Activated T-helper 1 cell treated with anti-CD3 and anti-CD28 coated beads, Interleukin-12 subunit alpha, Interleukin-12 subunit beta, Interleukin-2, Interleukin-4 antibody, amounts not matched to agents 30 ng/mL and 10 ng/mL and 1 ng/mL, durations not matched to agents 14 hours and 24 hours and 36 hours (primary cell): ENCODE results near the gene TAS2R60. TPM values are rescaled to one million over a fixed set of nuclear protein-coding genes. Genes with fewer than 3 reads are reported as not detected.
"Not testable (repeated sequence)": the region's sequence is repeated elsewhere in the genome, so short reads cannot be mapped to it uniquely, and the experiment has no call there.

ENCODE experiments used
- DNase-seq: peaks from one replicate; pipeline ENCODE4 v3.0.0; 2021; ENCODE audit warnings: low spot score
- H3K27ac Mint-ChIP-seq: one replicate; pipeline ENCODE4 v1.8.0; 2021; ENCODE audit warnings: mild to moderate bottlenecking, mixed read lengths
- H3K27me3 Mint-ChIP-seq: one replicate; pipeline ENCODE4 v1.8.0; 2022; ENCODE audit warnings: mild to moderate bottlenecking, moderate library complexity, mixed read lengths; ENCODE audit not compliant: insufficient read depth
- H3K36me3 Mint-ChIP-seq: one replicate; pipeline ENCODE4 v1.8.0; 2021; ENCODE audit warnings: low read depth, mixed read lengths
- H3K4me1 Mint-ChIP-seq: one replicate; pipeline ENCODE4 v1.8.0; 2021; ENCODE audit warnings: low read depth, mixed read lengths
- H3K4me3 Mint-ChIP-seq: one replicate; pipeline ENCODE4 v1.8.0; 2021; ENCODE audit warnings: mild to moderate bottlenecking, moderate library complexity, mixed read lengths
- H3K9me3 Mint-ChIP-seq: one replicate; pipeline ENCODE4 v1.8.0; 2021; ENCODE audit warnings: mixed read lengths
- intact Hi-C: fragments of 100-400 bp; cut with micrococcal nuclease; formaldehyde crosslinking; loops from one replicate; pipeline ENCODE4 v1.15.1; 2024
- total RNA-seq: library from RNA; stranded (reverse); gene quantifications from 2 replicates; pipeline ENCODE4 v1.2.3, GENCODE V29; 2022

Gene TAS2R60
- total RNA-seq, 1 donor from 2014 or later = not detected

GRCh38 chr7:143455942-143456341, 12.7 kb downstream of the TAS2R60 start:
- DNase-seq = no peak
- intact Hi-C loops = no loop called here
- Mint-ChIP-seq H3K4me3 (no peak overlapping the region), H3K36me3 (no peaks in the 10 kb centered on the region), H3K9me3 (no peaks in the 10 kb centered on the region), H3K27ac (no peak overlapping the region), H3K4me1 (no peaks in the 10 kb centered on the region), H3K27me3 (peaks cover 8% of the 10 kb centered on the region)

DNA sequence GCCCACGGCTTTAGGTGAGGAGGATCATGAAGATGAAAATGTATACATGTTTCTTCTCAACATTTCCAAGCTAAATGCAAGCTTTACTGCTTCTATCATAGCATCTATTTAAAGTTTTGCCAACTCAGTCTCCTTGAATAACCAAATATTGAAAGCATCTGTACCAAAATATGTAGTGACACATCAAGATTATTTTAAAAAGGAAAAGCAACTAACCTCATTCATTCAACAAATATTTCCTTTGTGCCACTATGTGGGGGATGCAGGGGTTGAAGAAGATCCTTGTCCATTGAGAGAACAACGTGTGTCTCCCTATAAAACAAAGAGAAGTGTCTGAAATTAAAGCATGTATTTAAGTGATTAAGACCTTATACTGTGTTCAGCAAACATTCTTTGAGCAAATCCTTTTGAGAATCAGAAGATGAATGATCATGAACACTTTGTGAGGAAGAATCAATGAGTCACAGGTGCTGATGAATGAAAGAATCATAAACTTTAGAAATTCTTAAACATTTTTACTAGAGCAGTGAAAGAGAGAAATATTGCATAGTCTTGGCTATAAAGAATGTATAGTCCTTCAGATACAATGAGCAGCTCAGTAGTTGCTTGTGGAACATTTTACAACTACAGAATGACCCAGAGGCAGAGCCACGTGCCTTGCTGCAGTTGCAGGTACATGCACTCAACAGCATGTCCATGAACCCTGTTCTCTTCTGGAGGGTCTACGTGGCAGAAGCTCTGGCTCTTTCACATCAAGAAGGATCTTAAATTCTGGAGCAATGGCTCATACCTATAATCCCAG, 13.9 kb downstream of the TAS2R60 start:
- no peaks in the 10 kb centered on the region for H3K36me3 Mint-ChIP-seq
- no peak overlapping the region for H3K27ac Mint-ChIP-seq
- DNase-seq = no peak
- intact Hi-C loops = no loop called here
- no peak overlapping the region for H3K4me3 Mint-ChIP-seq
- H3K27me3 Mint-ChIP-seq = peaks cover 8% of the 10 kb centered on the region
- H3K9me3 Mint-ChIP-seq = no peaks in the 10 kb centered on the region
- no peaks in the 10 kb centered on the region for H3K4me1 Mint-ChIP-seq

- no peaks in the 10 kb centered on the region for H3K36me3 Mint-ChIP-seq
- H3K4me1 Mint-ChIP-seq = no peaks in the 10 kb centered on the region
- H3K9me3 Mint-ChIP-seq = no peaks in the 10 kb centered on the region
- no peak overlapping the region for H3K27ac Mint-ChIP-seq
- peaks cover 8% of the 10 kb centered on the region for H3K27me3 Mint-ChIP-seq
- no peak overlapping the region for H3K4me3 Mint-ChIP-seq
- intact Hi-C loops = no loop called here
- DNase-seq = no peak
Measured at GRCh38 chr7:143458263-143458662, 15.0 kb downstream of the TAS2R60 start.

DNA sequence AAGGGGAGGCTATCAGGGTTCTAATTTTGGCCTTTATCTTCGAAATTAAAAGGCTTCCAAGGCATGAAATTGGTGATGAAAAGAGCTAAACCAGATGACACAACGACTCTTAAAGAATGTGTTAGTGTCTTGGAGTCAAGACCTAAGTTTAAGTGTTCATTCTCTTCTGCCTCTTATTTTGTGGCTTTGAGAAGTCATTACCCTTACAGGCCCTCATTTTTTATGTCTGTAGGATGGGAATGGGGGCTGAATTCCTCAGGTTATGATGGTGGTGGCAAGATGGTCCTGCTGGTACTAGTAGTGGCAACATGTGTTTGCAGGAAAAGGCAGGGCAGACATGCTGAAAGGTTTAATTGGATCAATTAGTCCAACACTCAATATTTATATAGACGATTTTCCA, 15.4 kb downstream of the TAS2R60 start:
- Mint-ChIP-seq H3K4me3 (no peak overlapping the region), H3K27me3 (peaks cover 7% of the 10 kb centered on the region), H3K36me3 (no peaks in the 10 kb centered on the region), H3K4me1 (no peaks in the 10 kb centered on the region), H3K27ac (no peak overlapping the region), H3K9me3 (no peaks in the 10 kb centered on the region)
- DNase-seq = no peak
- intact Hi-C loops = no loop called here

DNA sequence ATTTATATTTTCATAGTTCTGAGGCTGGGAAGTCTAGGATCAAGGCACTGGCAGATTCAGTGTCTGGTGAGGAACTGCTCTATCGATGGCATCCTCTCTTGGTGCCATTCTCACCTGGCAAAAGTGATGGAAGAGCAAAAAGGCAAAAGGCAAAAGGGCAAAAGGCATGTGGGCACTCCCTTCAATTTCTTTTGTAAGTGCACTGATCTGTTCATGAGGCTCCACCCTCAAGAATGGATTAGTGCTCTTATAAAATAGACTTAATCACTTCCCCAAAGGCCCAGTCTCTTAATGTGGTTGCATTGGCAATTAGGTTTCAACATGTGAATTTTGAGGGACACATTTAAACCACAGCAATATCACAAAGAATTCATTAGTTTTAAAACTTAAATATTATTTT, 16.1 kb downstream of the TAS2R60 start:
- H3K4me1 Mint-ChIP-seq = no peaks in the 10 kb centered on the region

GRCh38 chr7:143460271-143460979, 17.2 kb downstream of the TAS2R60 start:
- H3K27ac Mint-ChIP-seq = peak overlapping the region; percentile 49
- intact Hi-C loops = no loop called here
- no peak overlapping the region for H3K4me3 Mint-ChIP-seq
- H3K36me3 Mint-ChIP-seq = no peaks in the 10 kb centered on the region
- no peak for DNase-seq
- H3K27me3 Mint-ChIP-seq = no peaks in the 10 kb centered on the region
- H3K9me3 Mint-ChIP-seq = no peaks in the 10 kb centered on the region
- H3K4me1 Mint-ChIP-seq = no peaks in the 10 kb centered on the region

More for the DNA sequence above, 16.1 kb downstream of the TAS2R60 start:
- intact Hi-C loops = no loop called here
- no peak for DNase-seq
- Mint-ChIP-seq H3K27me3 (peaks cover under 1% of the 10 kb centered on the region), H3K27ac (no peak overlapping the region), H3K36me3 (no peaks in the 10 kb centered on the region), H3K9me3 (no peaks in the 10 kb centered on the region), H3K4me3 (no peak overlapping the region)

GRCh38 chr7:143462045-143462444, 18.8 kb downstream of the TAS2R60 start:
- H3K36me3 Mint-ChIP-seq = no peaks in the 10 kb centered on the region
- H3K27ac Mint-ChIP-seq = no peak overlapping the region
- H3K27me3 Mint-ChIP-seq = no peaks in the 10 kb centered on the region
- H3K9me3 Mint-ChIP-seq = no peaks in the 10 kb centered on the region
- intact Hi-C loops = no loop called here
- no peak overlapping the region for H3K4me3 Mint-ChIP-seq
- DNase-seq = no peak
- no peaks in the 10 kb centered on the region for H3K4me1 Mint-ChIP-seq

DNA sequence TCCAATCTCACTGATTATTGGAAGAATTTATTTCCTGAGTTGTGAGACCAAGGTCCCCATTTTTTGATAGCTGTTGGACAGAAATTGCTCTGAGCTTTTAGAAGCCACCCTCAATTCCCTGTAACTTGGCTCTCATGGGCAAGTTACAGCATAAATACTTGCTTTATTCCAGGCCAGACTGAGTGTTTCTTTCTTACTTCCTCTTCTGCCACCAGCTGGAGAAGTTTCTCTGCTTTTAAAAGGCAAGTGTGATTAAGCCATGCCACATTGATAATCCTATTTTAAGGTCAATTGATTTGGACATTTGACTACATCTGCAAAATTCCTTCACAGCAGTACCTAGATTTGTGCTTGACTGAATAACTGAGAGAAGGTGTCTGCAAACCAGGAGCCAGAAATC, 20.3 kb downstream of the TAS2R60 start:
- H3K4me3 Mint-ChIP-seq = no peak overlapping the region
- no peak for DNase-seq
- intact Hi-C loops = no loop called here
- no peak overlapping the region for H3K27ac Mint-ChIP-seq
- H3K4me1 Mint-ChIP-seq = no peaks in the 10 kb centered on the region
- H3K9me3 Mint-ChIP-seq = no peaks in the 10 kb centered on the region
- no peaks in the 10 kb centered on the region for H3K36me3 Mint-ChIP-seq
- no peaks in the 10 kb centered on the region for H3K27me3 Mint-ChIP-seq

DNA sequence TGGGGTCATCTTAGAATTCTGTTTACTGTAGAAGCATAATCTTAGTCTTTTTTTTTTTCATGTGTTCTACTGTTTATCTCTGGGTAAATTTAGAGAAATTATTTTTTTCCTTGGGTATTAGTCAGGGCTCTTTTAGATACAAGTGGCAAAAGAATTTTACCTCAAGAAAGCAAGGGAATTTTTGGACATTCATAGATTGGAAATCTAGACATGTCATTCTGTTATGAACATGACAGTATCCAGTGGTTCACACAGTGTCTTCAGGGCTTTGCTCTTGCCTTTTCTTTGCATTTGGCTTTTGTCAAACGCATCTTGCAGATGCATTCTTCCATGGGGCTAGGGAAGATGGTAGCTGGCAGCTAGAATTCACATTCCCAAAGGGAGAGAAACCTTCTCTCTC, 20.7 kb downstream of the TAS2R60 start:
- H3K36me3 Mint-ChIP-seq = no peaks in the 10 kb centered on the region
- H3K27ac Mint-ChIP-seq = no peak overlapping the region
- H3K27me3 Mint-ChIP-seq = no peaks in the 10 kb centered on the region
- H3K9me3 Mint-ChIP-seq = no peaks in the 10 kb centered on the region
- DNase-seq = no peak
- intact Hi-C loops = no loop called here
- no peaks in the 10 kb centered on the region for H3K4me1 Mint-ChIP-seq
- H3K4me3 Mint-ChIP-seq = no peak overlapping the region

GRCh38 chr7:143467724-143468123, 24.5 kb downstream of the TAS2R60 start:
- intact Hi-C loops = no loop called here
- Mint-ChIP-seq H3K9me3 (peaks cover 10% of the 10 kb centered on the region), H3K4me1 (no peaks in the 10 kb centered on the region), H3K27ac (no peak overlapping the region), H3K27me3 (peaks cover 4% of the 10 kb centered on the region), H3K36me3 (no peaks in the 10 kb centered on the region), H3K4me3 (no peak overlapping the region)
- DNase-seq = no peak

GRCh38 chr7:143472071-143472689, 28.9 kb downstream of the TAS2R60 start:
- DNase-seq, intact Hi-C loops, H3K27ac Mint-ChIP-seq, H3K4me3 Mint-ChIP-seq, H3K27me3 Mint-ChIP-seq, H3K9me3 Mint-ChIP-seq, H3K4me1 Mint-ChIP-seq, H3K36me3 Mint-ChIP-seq: not testable (repeated sequence)

- no peaks in the 10 kb centered on the region for H3K36me3 Mint-ChIP-seq
- H3K4me1 Mint-ChIP-seq = no peaks in the 10 kb centered on the region
- no peak within 1 kb of the TSS for H3K4me3 Mint-ChIP-seq
- intact Hi-C loops = no loop called here
- H3K27me3 Mint-ChIP-seq = peaks cover 5% of the 10 kb centered on the region
- H3K27ac Mint-ChIP-seq = no peak within 1 kb of the TSS
- DNase-seq = no peak
- H3K9me3 Mint-ChIP-seq = no peaks in the 10 kb centered on the region
Measured at GRCh38 chr7:143477501-143478150, 34.4 kb downstream of the TAS2R60 start, which contains the start of gene TAS2R41. Gene TAS2R41 (plus strand): TSS chr7:143477873. CDS start chr7:143477873, 0 bp downstream.
